ENCODE measurements around the gene ABR. TPM values are rescaled to one million over a fixed set of nuclear protein-coding genes. Genes with fewer than 3 reads are reported as not detected.
"Not testable (repeated sequence)": the region's sequence is repeated elsewhere in the genome, so short reads cannot be mapped to it uniquely, and the experiment has no call there.

ABR gene
- total RNA-seq, 1 donor from 2014 or later: 207 TPM

- no peak for DNase-seq (ENCODE audit: low spot score)
Measured at GRCh38 chr17:1201132-1201702, 21.4 kb upstream of the ABR start.

GRCh38 chr17:1199271-1199743 is 19.5 kb upstream of the ABR start:
- not testable (repeated sequence) for DNase-seq (ENCODE audit: low spot score)

GRCh38 chr17:1197781-1198490 is 18.2 kb upstream of the ABR start:
- peak; percentile 85 for DNase-seq (ENCODE audit: low spot score)

- DNase-seq (ENCODE audit: low spot score): no peak
Measured at GRCh38 chr17:1197379-1197778, 17.6 kb upstream of the ABR start.

DNA sequence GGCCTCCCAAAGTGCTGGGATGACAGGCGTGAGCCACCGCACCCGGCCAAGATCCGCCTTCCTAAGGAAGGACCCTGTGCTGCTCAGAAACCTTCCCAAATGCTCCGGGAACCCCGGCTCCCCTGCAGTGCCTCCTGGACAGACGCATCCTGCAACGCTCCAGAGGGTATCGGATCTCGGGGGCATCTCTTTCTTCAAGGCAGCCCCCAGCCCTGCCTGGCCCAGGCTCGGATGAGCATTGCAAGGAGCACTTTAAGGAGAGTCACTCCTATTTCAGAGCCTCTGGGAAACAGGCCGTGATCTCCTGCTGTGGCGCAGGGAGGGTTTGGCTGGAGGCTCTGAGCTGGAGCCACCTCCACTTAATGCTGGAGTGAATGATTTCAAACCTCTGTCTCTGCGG is 17.2 kb upstream of the ABR start:
- DNase-seq (ENCODE audit: low spot score): no peak

DNA sequence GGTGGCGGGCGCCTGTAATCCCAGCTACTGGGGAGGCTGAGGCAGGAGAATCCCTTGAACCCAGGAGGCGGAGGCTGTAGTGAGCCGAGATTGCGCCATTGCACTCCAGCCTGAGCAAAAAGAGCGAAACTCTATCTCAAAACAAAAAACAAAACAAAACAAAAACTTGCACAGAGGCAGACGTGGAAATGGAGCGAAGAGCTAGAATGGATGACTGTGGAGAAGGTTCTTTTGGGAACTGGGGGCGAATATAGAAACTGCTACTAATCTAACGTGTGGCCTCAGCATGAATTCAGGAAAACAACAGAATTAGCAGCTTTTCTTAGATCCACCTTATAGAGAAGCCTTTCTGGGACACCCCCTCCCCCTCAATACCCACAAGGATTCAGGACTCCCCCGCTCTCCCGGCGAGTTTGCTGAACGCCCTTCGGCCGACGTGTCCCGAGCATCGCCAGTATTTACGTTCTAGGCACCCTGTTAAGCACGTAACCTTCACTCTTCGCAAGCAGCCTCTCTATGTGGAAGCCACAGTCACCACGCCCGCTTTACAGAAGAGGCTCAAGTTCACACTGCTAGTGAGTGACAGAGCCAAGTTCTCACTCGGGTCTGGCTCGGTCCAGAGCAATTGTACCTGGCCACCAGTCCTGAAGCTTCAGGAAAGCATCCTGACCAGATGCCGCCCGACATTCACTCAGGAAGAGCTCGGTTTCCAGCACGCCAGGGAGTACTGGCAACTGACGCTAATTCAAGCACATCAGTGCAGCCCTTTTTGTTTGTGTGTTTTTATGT is 13.3 kb upstream of the ABR start:
- DNase-seq (ENCODE audit: low spot score): no peak

- no peak for DNase-seq (ENCODE audit: low spot score)
Measured at GRCh38 chr17:1190751-1191331, 11.1 kb upstream of the ABR start.

DNA sequence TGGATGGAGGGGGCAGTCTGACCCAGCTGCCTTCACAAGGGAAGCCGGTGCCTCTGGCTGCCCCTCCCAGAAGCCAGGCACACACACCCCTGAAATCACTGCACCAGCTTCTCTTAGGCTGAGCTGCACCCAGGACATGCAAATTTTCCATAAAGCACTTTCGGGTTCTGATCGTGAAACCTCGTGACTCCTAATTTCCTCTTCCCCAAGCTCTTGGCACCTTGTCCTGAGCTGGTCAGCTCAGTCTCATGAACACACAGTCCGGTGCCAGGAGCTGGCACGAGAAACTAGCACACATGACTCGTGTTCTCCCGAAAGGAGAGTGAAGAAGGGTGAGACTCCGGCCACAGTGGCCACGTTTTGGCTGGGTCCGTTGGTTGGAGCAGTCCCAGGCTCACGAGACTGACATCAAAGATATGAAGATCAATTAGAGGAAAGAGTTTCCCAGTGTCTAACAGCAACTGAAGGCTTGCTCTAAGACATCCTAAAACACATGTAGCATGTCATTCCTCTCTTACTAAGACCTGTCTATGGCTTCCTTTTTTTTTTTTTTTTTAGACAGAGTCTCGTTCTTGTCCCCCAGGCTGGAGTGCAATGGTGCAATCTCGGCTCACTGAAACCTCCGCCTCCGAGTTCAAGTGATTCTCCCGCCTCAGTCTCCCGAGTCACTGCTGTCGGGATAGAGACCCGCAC is 9.2 kb upstream of the ABR start:
- DNase-seq (ENCODE audit: low spot score): peak; percentile 88

- peak; percentile 85 for DNase-seq (ENCODE audit: low spot score)
Measured at GRCh38 chr17:1186923-1187771, 7.4 kb upstream of the ABR start.

- DNase-seq (ENCODE audit: low spot score): no peak
Measured at GRCh38 chr17:1186214-1186820, 6.5 kb upstream of the ABR start.

DNA sequence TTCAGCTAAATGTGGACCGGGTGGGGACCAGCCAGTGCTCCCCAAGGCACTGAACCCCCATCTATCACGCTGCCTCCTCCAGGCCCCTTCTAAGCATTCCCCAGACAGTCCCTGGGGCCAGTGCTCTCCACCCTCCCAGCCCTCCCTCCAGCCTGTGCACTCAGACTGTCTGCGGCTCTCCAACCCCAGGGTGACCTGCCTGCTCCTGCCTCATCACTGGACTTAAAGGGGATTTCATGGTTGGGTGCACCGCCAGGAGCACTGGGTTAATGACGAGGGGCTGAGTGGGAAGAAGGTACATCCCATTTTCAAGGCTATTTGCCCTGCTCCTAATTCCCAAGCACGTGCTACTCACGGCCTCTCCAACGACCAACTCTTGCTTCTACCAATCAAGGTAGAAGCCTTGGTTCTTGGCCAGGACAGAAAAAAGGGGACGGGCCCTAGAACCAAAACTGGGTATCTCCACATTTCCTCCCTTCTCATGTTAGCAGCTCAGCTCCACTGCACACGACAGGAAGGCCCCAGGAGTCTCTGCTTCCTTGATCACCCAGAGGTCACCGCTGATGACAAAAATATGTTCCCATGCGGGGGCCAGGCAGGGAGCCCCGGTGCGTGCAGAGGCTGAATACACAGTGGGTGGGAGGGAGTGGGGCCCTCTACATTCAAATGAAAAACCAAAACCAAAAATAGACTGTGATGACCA is 3.5 kb upstream of the ABR start:
- no peak for DNase-seq (ENCODE audit: low spot score)

DNA sequence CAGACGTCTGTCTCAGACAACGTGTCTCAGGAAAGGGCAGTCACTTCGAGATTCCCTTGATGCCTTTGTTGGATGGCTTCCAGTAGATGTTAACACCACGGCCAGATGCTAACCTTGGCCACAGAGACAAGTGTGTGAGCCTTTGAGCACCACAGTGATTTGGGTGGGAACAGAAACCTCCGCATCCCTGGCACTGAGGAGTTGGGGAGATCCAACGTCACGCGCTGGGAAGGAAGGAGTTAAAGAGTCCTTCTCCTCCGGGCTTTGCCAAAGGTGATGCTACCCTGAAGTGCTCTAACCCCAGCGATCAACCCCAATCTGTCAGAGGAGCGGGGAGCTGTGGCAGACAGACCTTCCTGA is 3.0 kb upstream of the ABR start:
- no peak for DNase-seq (ENCODE audit: low spot score)

GRCh38 chr17:1181753-1182137 is 2.0 kb upstream of the ABR start:
- DNase-seq (ENCODE audit: low spot score): no peak

DNA sequence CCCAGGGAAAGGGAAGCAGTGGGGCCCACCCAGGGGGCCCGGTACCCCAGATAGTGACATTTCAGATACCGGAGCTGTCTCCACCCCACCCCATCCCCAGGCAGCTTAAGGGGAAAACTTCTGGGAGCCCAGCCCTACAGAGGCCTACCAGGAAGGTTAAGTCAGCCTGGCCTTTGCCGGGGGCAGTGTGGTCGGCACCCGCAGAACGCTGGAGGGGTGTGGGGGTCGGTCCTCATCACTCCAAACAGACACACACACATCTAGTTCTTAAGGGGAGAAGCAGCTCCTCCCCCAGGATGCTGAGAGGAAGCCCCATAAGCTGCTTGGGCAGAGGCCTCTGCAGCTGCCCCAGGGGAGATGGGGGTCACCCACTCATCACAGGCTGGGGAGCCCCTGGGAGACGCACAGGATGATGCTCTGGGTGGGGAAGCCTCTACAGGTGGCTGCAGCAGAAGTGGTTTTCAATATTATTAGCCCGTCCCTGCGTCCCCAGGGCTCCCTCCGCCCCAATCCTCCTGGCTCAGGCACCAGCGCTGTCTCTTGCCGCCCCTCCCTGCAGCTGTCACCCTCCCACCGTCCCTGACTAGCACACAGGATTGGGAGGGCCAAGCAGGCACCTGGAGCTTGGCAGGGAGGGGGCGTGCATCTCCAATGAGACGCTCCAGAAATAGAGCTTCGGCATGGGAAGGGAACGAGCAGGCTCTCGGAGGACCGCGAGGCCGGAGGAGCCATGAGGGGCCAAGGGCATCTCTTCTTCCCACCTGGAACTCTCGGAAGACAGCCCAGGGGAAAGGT is 1.4 kb upstream of the ABR start:
- no peak for DNase-seq (ENCODE audit: low spot score)

DNA sequence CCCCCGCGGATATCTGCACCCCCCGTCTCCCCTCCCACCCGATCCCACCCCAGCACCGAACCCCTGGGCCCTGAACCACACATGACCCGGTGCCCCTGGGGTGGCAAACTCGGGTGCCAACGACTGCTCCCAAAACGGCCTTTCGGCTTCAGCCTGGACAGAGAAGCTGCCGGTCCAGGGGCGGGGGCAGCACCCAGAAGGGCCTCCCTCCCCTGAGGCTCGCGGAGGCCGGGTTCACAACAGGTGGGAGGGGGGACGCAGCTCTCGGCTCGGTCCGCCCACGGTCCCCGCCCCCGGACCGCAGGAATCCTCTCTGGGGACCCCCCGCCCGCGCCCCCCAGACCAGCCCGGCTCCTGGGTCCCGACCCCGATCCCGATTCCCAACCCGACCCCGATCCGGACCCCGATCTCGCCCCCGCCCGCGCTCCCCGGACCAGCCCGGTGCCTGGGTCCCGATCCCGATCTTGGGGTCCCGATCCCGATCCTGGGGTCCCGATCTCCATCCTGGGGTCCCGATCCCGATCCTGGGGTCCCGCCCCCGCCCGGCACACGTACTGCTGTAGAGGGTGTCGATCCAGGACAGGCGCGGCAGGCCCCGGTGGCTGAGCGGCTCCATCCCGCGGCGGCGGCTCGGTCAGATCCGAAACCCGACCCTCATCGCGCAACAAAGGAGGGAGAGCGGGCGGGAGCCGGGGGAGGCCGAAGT is 516 bp downstream of the ABR start:
- no peak for DNase-seq (ENCODE audit: low spot score)

DNA sequence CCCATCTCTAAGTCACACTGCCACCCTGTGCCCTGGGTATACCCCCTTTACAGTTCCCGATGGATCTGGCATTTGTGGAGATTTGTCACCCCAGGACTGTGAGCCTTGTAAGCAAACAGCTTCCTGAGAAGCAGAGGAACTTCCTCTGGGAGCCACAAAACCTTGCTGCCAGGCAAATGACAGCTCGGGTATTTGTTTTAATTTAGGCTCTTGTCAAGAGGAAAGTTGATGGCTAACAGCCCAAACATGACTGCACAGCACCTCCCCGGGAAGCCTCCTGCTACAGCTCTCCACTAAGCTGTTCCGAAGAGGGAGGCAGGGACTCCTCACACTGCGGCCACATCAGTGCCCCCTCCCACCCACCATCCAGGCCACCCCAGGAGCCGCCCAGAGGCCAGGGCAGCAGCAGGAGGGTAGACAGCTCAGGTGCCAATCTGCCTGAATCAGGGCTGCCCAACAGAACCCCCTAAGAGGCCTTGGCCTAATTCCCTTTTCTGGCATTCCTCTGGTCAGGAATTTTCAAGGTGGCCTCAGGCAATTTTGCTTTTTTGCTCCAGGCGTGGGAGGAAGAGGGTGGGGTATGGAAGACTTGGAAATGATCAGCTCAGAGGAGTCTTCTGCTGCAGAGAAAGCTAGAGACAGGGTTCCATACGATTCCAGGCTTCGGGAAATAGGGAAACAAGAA is 2.6 kb downstream of the ABR start:
- DNase-seq (ENCODE audit: low spot score): no peak

- DNase-seq (ENCODE audit: low spot score): no peak
Measured at GRCh38 chr17:1174263-1174880, 5.4 kb downstream of the ABR start.

Data from ureter (tissue), 1 donor.